Activated T-helper 2 cell treated with anti-CD3 and anti-CD28 coated beads, Interferon-gamma antibody, Interleukin-2, Interleukin-4, amounts not matched to agents 10 μg/mL and 5 μg/mL and 100 μg/mL, durations not matched to agents 14 hours and 24 hours and 36 hours (primary cell): ENCODE data around the gene GTF2A1. TPM values are rescaled to one million over a fixed set of nuclear protein-coding genes. Genes with fewer than 3 reads are reported as not detected.

Experiments used
- DNase-seq: peaks from one replicate; pipeline ENCODE4 v3.0.0; 2021; ENCODE audit warnings: low spot score
- H3K27ac Mint-ChIP-seq: one replicate; pipeline ENCODE4 v1.8.0; 2021; ENCODE audit warnings: mixed read lengths
- H3K27me3 Mint-ChIP-seq: one replicate; pipeline ENCODE4 v1.8.0; 2021; ENCODE audit warnings: low read depth, mixed read lengths
- H3K36me3 Mint-ChIP-seq: one replicate; pipeline ENCODE4 v1.8.0; 2021; ENCODE audit warnings: low read depth, mixed read lengths
- H3K4me1 Mint-ChIP-seq: one replicate; pipeline ENCODE4 v1.8.0; 2021; ENCODE audit warnings: low read depth, mixed read lengths
- H3K4me3 Mint-ChIP-seq: one replicate; pipeline ENCODE4 v1.8.0; 2021; ENCODE audit warnings: low read depth, mild to moderate bottlenecking, moderate library complexity, mixed read lengths
- H3K9me3 Mint-ChIP-seq: one replicate; pipeline ENCODE4 v1.8.0; 2021; ENCODE audit warnings: mixed read lengths
- intact Hi-C: fragments of 100-400 bp; cut with micrococcal nuclease; formaldehyde crosslinking; loops from one replicate; pipeline ENCODE4 v1.15.1; 2023
- total RNA-seq: library from RNA; stranded (reverse); gene quantifications from 2 replicates; pipeline ENCODE4 v1.2.3, GENCODE V29; 2022

Gene GTF2A1
- total RNA-seq, 1 donor from 2014 or later, result 45.1 TPM

DNA sequence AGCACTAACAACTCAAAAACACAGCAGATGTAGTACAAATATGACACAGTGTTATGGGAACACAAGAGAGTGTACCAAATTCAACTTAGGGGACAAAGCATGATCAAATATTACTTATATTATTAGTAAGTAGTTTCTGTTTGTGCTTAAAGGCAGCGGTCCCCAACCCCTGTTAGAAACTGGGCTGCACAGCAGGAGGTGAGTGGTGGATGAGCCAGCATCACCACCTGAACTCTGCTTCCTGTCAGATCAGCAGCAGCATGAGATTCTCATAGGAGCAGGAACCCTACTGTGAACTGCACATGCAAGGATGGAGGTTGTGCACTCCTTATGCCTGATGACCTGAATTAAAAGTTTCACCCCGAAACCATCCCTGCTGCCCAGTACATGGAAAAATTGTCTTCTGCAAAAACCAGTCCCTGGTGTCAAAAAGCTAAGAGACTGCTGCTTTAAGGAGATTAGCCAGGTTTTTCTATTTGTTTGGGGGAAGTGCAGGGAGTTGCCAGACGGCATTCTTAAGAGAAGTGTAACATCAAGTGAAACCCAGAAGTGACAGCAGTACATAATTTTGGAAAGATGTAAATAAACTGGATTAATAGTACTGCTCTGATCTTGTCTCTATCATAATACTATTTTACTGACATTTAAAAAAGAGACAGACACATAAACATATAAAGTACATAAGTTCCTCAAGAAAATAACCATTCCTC, 26.7 kb downstream of the GTF2A1 start:
- H3K4me3 Mint-ChIP-seq, result no peak overlapping the region
- peak overlapping the region; percentile 42 for H3K27ac Mint-ChIP-seq
- no peaks in the 10 kb centered on the region for H3K9me3 Mint-ChIP-seq
- H3K27me3 Mint-ChIP-seq, result no peaks in the 10 kb centered on the region
- intact Hi-C loops, result no loop called here
- peaks cover 34% of the 10 kb centered on the region for H3K4me1 Mint-ChIP-seq
- peaks cover 80% of the 10 kb centered on the region for H3K36me3 Mint-ChIP-seq
- DNase-seq, result no peak

DNA sequence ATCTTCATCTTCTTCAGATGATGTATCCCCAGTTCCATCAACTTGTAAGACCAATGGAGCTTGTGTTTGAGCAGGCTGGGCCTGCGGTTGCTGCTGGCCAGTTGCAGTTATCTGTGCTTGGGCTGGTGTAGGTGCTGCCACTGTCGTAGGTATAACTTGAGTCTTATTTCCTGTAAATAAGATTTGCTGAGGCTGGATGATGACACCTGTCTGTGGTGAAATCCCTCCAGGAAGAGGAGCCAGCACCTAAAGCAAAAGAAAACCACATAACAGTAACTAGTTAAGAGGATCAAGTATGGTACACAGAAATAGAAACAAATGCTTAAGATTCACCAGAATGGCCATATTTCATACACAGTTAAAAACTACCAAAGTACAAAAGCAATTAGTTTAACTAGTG, 28.2 kb downstream of the GTF2A1 start:
- Mint-ChIP-seq H3K9me3 (no peaks in the 10 kb centered on the region), H3K27me3 (no peaks in the 10 kb centered on the region), H3K36me3 (peaks cover 81% of the 10 kb centered on the region), H3K4me3 (peak overlapping the region; percentile 55), H3K27ac (peak overlapping the region; percentile 62), H3K4me1 (peaks cover 43% of the 10 kb centered on the region)
- intact Hi-C loops, result no loop called here
- no peak for DNase-seq

DNA sequence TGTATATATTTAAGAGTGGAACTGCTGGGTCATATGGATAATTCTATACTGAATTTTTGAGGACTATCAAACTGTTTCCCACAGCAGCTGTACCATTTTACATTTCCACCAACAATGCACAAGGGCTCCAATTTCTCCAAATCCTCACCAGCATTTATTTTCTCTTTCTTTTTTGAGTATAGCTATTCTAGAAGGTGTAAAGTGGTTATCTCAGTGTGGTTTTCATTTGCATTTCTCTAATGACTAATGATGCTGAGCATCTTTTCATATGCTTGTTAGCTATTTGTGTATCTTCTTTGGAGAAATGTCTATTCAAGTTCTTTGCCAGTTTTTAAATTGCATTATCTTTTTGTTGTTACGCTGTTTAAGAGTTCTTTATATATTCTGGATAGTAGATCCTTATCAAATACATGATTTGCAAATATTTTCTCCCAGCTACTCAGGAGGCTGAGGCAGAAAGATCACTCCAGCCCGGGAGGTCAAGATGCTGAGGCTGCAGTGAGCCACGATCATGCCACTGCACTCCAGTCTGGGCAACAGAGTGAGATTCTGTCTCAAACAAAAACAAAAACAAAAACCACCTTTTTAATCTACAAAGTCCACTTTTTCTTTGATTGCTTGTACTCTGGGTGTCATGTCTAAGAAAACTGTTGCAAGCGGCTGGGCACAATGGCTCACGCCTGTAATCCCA, 32.8 kb downstream of the GTF2A1 start:
- Mint-ChIP-seq H3K36me3 (peaks cover 67% of the 10 kb centered on the region), H3K4me1 (peaks cover 47% of the 10 kb centered on the region), H3K27ac (peak overlapping the region; percentile 12), H3K9me3 (no peaks in the 10 kb centered on the region), H3K27me3 (no peaks in the 10 kb centered on the region), H3K4me3 (peak overlapping the region; percentile 5)
- intact Hi-C loops, result loop anchor here (2.0 kb wide), 1 partner anchor 31 kb away; no protein-coding TSS in a partner anchor
- no peak for DNase-seq

DNA sequence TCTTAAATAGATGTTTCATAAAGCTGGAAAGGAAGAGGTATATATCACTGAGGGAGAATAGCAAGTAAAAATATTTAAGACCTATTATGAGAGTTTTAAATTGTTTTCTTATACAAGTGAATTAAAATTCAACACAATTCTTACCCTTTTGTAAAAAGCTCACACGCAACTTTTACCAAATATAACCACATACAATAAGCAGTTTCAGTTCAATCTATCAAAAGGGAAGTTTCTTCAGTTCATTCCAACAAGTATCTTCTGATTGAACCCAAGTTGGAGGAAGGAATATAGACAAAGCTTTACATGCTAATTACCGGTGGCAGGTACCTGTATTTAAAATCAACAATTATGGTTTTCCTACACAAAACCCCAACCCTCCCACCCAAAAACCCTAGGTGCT, 41.1 kb downstream of the GTF2A1 start:
- DNase-seq, result no peak
- intact Hi-C loops, result no loop called here
- Mint-ChIP-seq H3K27me3 (no peaks in the 10 kb centered on the region), H3K4me1 (peaks cover 43% of the 10 kb centered on the region), H3K4me3 (no peak overlapping the region), H3K9me3 (no peaks in the 10 kb centered on the region), H3K36me3 (peaks cover 47% of the 10 kb centered on the region), H3K27ac (no peak overlapping the region)

- no peak for DNase-seq
- Mint-ChIP-seq H3K4me1 (peaks cover 30% of the 10 kb centered on the region), H3K4me3 (no peak overlapping the region), H3K36me3 (peaks cover 34% of the 10 kb centered on the region), H3K27me3 (no peaks in the 10 kb centered on the region), H3K27ac (no peak overlapping the region), H3K9me3 (no peaks in the 10 kb centered on the region)
- intact Hi-C loops, result no loop called here
Measured at GRCh38 chr14:81178063-81178462, 42.7 kb downstream of the GTF2A1 start.

DNA sequence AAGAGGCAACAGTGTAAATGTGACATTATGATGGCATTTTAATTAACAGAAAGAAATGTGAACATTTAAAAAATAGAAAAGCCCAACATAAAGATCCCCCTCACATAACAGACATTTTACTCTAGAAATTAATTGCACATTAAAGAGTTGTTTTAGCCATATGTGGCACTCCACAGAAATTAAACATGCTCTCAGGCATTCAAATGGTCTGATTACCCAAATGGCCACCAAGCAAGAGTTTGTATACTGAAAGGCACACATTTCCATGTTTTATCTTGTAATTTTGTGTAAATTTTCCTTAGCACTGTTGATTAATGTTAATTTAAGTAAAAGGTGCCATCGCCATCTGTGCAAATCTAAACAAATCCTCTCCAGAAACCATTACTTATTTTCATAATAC, 43.5 kb downstream of the GTF2A1 start:
- H3K4me1 Mint-ChIP-seq, result peaks cover 27% of the 10 kb centered on the region
- H3K27me3 Mint-ChIP-seq, result no peaks in the 10 kb centered on the region
- peak overlapping the region; percentile 5 for H3K4me3 Mint-ChIP-seq
- no peaks in the 10 kb centered on the region for H3K9me3 Mint-ChIP-seq
- DNase-seq, result no peak
- peaks cover 27% of the 10 kb centered on the region for H3K36me3 Mint-ChIP-seq
- no peak overlapping the region for H3K27ac Mint-ChIP-seq
- intact Hi-C loops, result no loop called here

DNA sequence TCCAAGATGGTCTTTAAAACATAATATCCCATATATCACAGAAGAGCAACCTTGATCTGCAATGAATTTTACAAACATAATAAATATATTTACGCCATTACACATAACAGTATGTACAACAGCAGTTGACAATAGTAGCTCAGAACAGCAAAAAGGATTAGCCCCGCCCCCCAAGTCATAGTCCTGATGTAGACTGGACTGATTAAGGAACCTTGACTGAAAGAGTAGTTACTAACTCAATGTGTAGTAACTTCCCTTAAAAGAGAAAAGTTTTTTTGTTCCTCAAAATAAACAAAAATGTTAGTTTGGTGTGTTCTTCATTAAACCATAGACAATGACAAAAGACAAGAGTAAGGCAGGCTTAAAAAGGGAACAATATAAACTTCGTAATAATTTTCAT, 44.5 kb downstream of the GTF2A1 start:
- H3K36me3 Mint-ChIP-seq, result peaks cover 19% of the 10 kb centered on the region
- intact Hi-C loops, result no loop called here
- H3K4me3 Mint-ChIP-seq, result no peak overlapping the region
- H3K4me1 Mint-ChIP-seq, result peaks cover 36% of the 10 kb centered on the region
- no peak for DNase-seq
- no peak overlapping the region for H3K27ac Mint-ChIP-seq
- H3K9me3 Mint-ChIP-seq, result no peaks in the 10 kb centered on the region
- no peaks in the 10 kb centered on the region for H3K27me3 Mint-ChIP-seq

DNA sequence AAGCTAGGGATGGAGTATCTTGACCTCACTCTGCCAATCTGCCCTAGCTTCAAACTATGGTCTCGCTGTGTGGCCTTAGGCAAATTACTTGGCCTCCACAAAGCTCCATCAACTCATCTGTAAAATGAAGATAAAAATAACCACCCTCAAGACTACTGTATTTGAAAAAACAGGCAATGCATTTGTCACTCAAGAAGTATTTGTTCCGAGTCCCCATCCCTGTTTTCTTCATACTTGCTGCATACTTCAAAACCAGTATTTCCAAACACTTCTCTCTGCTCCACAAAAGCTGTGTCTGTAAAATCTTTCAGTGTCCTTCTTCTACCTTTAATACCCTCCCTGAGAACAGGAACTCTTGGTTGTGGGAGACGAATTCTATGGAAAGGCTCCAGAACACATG, 47.9 kb downstream of the GTF2A1 start:
- H3K4me1 Mint-ChIP-seq, result peaks cover 52% of the 10 kb centered on the region
- intact Hi-C loops, result loop anchor here (5.0 kb wide), 2 partner anchors 186 to 299 kb away; no protein-coding TSS in a partner anchor
- no peak for DNase-seq
- no peak overlapping the region for H3K27ac Mint-ChIP-seq
- no peaks in the 10 kb centered on the region for H3K27me3 Mint-ChIP-seq
- peaks cover 4% of the 10 kb centered on the region for H3K36me3 Mint-ChIP-seq
- H3K9me3 Mint-ChIP-seq, result no peaks in the 10 kb centered on the region
- no peak overlapping the region for H3K4me3 Mint-ChIP-seq

DNA sequence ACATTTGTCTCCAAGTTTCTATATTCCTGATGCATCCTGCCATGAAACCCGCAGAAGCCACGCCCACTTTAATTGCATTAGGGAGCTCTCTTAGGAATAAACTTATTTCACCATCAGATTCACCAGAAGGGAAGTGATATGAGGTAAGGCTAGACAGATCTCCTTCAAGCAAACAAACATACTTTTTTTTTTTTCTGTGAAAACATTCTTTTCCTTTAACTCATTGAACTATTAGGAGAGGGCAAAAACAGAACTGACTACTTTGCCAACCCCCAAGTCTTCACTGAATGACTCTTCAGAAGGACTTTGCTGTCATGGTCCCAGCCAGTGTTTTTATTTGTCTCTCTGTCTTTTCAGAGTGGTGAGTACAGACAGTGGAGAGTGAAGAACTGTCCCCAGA, 48.4 kb downstream of the GTF2A1 start:
- intact Hi-C loops, result loop anchor here (5.0 kb wide), 2 partner anchors 185 to 300 kb away; no protein-coding TSS in a partner anchor
- DNase-seq, result no peak
- peaks cover 47% of the 10 kb centered on the region for H3K4me1 Mint-ChIP-seq

GRCh38 chr14:81170829-81171195, 49.9 kb downstream of the GTF2A1 start:
- intact Hi-C loops, result loop anchor here (1.0 to 5.0 kb wide), 6 partner anchors 18 to 301 kb away; no protein-coding TSS in a partner anchor
- DNase-seq, result no peak

More for the DNA sequence above, 48.4 kb downstream of the GTF2A1 start:
- no peaks in the 10 kb centered on the region for H3K27me3 Mint-ChIP-seq
- no peak overlapping the region for H3K4me3 Mint-ChIP-seq
- peaks cover 4% of the 10 kb centered on the region for H3K36me3 Mint-ChIP-seq
- H3K9me3 Mint-ChIP-seq, result no peaks in the 10 kb centered on the region
- no peak overlapping the region for H3K27ac Mint-ChIP-seq

DNA sequence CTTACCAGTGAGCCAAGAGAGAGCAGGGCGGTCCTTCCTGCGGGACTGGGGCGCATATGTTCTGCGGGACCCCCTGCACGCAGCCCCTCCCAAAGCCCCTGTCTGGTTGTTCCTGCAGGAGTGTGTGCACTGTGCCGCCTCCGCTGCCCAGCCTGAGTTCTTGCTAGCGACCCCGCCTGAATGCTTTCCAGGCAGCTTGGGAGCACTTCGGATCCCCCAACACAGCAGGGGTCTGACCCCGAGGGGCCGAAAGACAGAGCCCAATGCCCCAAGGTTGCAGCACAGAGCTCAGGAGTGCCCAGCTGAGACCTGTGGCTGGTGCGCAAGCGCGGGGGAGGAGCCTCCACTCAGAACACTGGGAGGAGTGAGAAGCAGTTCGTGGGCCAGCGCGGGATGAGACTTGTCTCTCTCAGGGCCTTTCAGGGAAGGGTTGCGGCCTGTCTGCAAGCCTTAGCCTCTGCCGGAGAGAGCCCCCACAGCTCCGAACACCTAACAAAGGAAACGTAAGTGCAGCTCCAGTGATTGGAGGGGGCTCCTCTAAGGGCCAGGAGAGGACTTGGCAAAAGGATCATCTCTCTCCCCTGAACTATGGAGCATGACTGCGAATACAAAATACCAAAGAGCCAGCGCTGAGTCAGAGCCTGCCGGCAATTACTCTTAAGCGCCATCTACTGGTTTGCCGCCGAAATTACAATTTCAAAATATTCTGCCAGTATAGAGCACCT, 50.5 kb downstream of the GTF2A1 start:
- peaks cover 39% of the 10 kb centered on the region for H3K4me1 Mint-ChIP-seq
- H3K27ac Mint-ChIP-seq, result peak overlapping the region; percentile 97
- H3K9me3 Mint-ChIP-seq, result no peaks in the 10 kb centered on the region
- peak overlapping the region; percentile 86 for H3K4me3 Mint-ChIP-seq
- no peaks in the 10 kb centered on the region for H3K36me3 Mint-ChIP-seq
- intact Hi-C loops, result loop anchor here (1.0 to 5.0 kb wide), 6 partner anchors 17 to 302 kb away; no protein-coding TSS in a partner anchor
- DNase-seq, result peak; percentile 83
- H3K27me3 Mint-ChIP-seq, result no peaks in the 10 kb centered on the region

More at GRCh38 chr14:81170829-81171195, 49.9 kb downstream of the GTF2A1 start:
- Mint-ChIP-seq H3K27ac (peak overlapping the region; percentile 97), H3K9me3 (no peaks in the 10 kb centered on the region), H3K4me1 (peaks cover 38% of the 10 kb centered on the region), H3K27me3 (no peaks in the 10 kb centered on the region), H3K36me3 (no peaks in the 10 kb centered on the region), H3K4me3 (peak overlapping the region; percentile 86)

- Mint-ChIP-seq H3K4me3 (peak overlapping the region; percentile 86), H3K4me1 (peaks cover 43% of the 10 kb centered on the region), H3K36me3 (no peaks in the 10 kb centered on the region), H3K9me3 (no peaks in the 10 kb centered on the region), H3K27me3 (no peaks in the 10 kb centered on the region), H3K27ac (peak overlapping the region; percentile 97)
- no peak for DNase-seq
- intact Hi-C loops, result loop anchor here (1.0 to 5.0 kb wide), 6 partner anchors 17 to 303 kb away; no protein-coding TSS in a partner anchor
Measured at GRCh38 chr14:81169711-81170103, 51.1 kb downstream of the GTF2A1 start.
